NCI-H345 (cell line): ENCODE results near the gene RAB36.
"Not testable (repeated sequence)": the region's sequence is repeated elsewhere in the genome, so short reads cannot be mapped to it uniquely, and the experiment has no call there.

Experiments
- DNase-seq: peaks from one replicate; lab custom pipeline; 2025; lab: John Stamatoyannopoulos, UW

The RAB36 gene

DNA sequence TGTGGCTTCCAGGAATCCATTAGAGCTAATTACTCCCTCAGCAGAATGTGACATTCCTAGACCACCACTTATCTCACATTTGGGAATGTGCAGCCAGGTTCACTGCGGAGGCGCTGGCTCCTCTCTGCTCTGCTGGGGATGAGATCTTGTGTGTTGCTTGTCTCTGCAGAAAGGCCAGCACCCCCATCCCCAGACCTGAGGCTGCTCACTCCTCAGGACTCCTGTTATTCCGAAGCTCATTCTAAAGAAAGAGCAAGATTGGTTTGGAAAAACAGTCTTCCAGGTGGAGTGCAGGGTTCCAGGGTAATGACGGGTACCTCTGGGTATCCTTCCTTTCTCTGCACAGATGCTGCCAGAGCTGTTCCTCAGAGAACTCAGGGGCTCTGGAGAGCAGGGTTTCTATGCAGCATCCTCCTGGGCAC lies 24.3 kb upstream of the RAB36 start:
- DNase-seq: no peak

DNA sequence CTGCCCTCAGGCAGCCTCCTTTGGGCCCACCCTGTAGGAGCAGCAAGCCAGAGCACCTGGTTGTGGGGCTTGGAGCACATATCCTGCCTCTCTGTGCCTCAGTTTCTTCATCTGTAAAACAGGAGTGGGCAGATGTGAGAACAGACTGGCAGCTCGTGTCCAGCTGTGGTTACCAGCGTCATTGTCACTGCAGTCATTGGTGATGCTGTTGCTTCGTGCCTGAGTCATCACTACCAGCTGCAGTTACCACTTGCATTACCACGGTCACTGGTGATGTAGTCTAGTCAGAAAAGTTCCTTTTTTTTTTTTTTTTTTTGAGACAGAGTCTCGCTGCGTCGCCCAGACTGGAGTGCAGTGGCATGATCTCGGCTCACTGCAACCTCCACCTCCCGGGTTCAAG lies 23.9 kb upstream of the RAB36 start:
- DNase-seq: no peak

DNA sequence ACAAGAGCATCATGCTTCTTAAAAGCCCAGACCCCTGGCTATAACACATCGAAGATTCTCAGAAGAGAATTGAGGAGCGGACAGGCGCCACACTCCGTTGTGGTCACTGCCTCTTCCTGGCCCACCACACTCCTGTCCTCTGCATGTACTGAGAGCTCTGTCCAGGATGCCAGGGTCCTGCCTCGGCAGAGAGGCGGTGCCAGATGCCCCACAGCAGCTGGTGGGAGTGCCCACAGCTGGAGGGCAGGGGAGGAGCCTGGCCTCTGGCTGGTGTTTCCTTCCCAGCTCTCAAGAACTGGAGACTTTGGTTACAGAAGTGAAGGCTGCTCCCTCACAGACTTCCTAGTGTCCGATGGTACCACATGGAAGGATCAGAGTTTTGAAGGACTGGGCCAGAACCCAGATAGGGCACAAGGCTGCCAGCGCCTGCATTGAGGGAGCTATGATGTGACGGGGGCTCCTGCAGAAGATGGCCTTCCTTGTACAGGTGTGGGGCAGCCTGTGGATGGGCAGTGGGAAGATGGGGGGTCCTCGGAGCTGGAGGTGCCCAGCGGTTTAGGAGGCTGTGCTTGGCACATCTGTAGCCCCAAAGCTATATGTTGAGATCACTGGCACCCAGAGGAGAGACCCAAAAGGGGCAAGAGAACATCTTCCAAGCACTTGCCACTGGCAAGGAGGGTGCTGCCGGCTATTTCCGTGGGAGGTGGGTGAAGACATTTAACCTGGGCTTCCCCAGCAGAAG lies 22.9 kb upstream of the RAB36 start:
- no peak for DNase-seq

DNA sequence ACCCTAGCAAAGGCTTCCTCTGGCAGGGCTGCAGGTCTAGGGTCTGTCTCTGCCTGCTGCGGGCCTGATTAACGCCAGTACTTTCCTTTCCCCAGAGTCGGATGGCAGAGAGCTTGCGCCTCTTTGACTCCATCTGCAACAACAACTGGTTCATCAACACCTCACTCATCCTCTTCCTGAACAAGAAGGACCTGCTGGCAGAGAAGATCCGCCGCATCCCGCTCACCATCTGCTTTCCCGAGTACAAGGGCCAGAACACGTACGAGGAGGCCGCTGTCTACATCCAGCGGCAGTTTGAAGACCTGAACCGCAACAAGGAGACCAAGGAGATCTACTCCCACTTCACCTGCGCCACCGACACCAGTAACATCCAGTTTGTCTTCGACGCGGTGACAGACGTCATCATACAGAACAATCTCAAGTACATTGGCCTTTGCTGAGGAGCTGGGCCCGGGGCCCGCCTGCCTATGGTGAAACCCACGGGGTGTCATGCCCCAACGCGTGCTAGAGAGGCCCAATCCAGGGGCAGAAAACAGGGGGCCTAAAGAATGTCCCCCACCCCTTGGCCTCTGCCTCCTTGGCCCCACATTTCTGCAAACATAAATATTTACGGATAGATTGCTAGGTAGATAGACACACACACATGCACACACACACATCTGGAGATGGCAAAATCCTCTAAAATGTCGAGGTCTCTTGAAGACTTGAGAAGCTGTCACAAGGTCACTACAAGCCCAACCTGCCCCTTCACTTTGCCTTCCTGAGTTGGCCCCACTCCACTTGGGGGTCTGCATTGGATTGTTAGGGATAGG lies 22.1 kb upstream of the RAB36 start:
- DNase-seq: no peak

DNA sequence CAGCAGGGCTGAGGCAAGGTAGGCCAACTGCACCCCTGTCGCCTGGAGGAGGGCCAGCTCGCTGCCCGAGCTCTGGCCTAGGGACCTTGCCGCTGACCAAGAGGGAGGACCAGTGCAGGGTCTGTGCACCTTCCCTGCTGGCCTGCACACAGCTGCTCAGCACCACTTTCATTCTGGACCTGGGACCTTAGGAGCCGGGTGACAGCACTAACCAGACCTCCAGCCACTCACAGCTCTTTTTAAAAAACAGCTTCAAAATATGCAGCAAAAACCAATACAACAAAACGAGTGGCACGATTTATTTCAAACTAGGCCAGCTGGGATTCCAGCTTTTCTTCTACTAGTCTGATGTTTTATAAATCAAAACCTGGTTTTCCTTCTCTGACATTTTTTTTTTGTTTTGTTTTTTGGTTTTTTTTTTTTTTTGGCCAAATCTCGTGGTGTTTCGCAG lies 21.4 kb upstream of the RAB36 start:
- DNase-seq: no peak

DNA sequence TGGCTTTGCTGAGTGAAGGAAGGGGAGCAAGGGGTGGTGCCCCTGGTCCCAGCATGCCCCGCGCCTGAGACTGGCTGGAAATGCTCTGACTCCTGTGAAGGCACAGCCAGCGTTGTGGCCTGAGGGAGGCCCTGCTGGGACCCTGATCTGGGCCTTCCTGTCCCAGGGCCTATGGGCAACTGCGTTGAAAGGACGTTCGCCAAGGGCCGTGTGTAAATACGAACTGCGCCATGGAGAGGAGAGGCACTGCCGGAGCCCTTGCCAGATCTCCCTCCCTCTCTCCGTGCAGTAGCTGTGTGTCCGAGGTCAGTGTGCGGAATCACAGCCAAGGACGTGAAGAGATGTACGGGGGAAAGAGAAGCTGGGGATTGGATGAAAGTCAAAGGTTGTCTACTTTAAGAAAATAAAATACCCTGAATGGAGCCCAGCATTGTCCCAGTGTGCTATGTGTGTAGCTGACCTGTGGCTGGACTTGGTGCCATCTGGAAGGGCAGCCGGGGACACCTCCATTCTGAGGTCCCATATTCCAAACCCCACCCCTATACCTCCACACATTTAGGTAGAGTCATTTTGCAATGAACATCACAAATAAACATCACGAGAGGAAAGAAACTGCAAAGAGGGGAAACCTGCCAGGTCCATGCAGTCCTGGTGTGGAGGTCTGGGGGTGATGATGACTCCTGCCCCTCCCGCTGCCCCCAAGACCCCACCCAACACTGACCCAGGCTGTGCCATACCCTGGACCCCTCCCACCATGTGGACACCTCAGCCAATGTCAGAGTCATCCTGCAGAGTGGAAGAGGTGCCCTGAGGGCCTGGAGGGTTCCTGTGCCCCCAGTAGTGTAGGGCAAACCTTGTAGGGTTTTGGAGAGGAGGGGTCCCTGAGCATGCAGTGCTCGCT lies 20.4 kb upstream of the RAB36 start:
- no peak for DNase-seq

DNA sequence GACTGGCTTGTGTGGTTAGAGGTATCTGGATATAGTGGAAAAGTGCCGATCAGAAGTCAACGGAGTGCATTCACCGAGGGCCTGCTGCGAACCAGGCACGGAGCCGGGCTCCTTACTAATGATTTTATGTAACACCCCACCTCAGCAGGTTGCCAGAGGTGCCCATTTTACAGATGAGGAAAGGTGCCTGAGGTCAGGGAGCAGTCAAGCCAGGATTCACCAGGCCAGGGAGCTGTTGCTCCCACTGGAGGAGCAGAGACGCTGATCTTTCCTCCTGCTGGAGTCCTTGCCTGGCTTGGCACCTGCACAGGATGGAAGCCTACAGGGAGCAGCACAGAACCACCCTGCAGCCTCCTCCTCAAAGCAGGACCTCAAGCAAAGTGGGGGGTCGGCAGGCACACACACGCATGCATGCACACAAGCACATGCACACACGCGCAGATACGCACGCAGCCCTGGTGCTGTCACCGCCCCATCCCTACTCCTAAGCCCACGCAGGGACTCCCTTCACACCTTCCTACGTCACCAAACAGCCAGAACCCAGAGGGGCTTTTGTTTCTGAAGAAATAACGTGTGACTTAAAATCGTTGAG lies 19.7 kb upstream of the RAB36 start:
- no peak for DNase-seq

DNA sequence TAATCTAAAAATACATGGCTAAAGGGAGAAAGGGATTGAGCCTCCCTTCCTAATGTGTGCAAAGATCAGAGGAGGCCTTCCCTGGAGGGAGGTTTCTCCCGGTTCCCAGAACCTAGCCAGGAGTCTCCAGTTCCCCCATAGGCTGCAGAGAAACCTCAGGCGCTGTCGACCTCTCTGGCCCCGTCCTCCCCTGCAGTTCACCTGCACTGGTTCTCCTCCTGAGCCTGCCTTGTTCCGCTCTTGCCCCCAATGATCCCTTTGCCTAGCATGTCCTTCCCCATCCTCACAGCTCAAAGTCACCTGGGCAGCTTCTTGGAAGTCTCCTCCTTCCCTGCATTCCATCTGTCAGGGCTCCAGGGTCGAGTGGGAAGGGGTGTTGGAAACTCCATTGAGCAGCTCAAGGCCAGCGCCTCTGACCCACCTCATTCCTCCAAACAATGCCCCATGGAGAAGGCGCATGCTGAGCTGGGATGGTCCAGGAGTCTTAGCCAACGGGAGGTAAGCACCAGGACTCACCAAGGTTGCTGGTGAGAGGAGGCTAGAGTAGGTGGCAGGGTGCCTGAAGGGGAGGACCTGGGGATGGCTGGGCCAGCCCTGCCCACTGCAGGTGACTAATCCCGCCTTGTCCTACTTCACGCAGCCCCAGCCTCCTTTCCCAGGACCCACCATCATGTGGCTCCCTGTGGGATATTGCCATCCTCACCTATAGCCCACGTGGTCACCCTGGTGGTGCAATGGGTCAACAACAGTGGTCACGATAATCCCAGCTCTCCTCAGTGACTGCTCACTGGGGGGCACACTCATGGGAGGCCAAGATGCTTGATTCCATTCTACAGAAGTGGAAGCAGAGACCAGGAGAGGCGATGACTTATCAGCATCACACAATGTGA lies 18.9 kb upstream of the RAB36 start:
- no peak for DNase-seq

DNA sequence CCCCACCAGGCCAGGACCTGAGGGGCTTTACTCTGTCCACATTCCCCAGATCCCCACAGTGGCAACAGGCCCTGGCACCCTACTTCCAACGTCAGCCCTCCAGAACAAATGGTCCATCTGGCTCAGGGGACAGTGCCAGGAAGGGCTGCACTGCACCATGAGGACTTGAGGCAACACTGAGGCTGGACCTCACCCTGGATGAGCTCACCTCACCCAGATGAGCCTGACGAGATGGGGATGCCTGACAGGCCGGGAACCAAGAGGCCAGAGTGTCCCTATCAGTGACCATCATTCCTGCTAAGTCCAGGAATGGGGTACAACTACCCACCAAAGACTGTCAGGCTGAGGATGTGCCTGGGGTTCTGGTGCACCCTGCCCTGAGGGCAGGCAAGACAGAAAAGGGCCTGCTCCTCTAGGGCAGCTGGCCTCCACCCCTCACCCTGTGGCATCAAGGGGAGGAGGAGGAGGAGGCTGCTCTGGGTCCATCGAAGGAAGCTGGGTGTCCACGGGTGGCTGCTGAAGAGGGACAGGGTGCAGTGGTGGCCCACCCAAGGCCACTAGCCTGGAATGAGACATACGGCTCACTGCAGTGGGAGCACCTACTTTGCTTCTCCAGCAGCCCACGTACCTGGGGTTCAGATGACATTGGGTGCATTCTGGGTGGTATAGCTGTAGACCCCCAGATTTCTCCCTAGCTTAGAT lies 18.1 kb upstream of the RAB36 start:
- DNase-seq: no peak

DNA sequence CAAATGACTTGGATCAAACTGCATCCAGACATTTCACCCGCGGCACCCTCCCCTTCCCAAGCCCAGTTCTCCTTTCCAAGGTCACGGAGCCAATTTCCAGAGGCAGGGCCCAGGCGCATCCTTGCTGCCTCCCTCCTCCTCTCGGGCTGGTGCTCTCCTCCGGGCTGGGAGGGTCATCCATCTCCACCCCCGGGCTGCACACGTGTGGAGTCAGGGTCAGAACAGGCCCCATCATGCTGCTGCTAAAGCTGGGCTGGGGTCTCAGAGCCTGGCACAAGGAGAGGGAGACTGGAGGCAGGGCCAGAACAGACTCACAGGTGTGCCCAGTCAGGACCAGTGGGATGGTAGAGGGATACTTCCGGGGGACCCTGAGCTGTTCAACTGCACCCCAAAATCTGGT lies 17.5 kb upstream of the RAB36 start:
- DNase-seq: no peak

DNA sequence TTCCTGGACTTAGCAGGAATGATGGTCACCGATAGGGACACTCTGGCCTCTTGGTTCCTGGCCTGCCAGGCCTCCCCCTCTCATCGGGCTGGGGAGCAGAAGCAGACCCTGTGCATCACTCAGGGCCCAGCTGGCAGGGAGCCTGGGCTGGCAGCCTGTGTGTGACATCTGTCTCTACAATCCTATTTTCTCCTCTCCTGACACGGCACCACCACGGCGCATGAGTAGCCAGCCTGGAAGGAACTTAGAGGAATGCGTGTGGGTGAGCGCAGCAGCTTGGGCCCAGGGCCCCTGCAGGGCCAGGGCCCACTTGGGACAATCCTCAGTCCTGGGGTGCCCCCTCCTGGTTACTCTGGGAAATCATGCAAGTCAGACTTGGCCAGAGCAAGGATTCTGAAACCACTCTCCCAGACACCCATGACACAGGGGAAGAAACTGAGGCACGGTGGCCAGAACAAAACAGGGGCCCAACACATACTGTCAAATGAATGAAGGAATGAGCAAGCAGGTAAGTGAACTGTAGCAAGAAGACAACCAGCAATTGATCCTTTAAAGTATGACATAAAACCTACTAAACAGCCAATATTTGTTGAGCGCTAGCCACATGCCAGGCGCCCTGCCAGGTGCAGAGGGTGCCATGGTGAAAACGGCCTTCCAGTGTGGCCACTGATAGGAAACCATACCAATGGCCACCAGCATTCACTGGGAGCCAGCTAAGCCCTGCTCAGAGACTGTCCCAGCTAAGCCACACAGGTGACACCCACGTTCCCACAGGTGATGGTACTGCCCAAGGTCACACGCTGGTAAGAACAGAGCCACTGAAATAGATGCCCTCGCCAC lies 16.8 kb upstream of the RAB36 start:
- peak; percentile 42 for DNase-seq

DNA sequence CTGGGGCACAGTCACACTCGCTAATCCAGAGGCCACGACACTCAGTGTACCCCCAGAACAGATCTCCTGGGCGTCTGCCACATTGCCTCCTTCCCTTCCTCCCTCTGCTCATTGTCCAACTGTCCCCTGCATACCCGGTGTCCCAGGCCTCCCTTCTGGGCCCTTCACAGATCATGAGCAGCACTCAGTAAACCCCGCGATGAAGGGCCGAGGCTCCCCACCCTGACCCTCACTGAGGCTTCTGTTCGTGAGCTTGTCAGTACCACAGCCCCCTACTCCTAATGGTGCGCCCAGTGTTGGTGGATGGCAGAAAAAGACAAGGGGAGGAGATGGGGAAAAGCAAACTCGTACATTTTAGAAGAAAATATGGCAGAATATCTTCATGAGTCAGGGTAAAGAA lies 16.1 kb upstream of the RAB36 start:
- no peak for DNase-seq

DNA sequence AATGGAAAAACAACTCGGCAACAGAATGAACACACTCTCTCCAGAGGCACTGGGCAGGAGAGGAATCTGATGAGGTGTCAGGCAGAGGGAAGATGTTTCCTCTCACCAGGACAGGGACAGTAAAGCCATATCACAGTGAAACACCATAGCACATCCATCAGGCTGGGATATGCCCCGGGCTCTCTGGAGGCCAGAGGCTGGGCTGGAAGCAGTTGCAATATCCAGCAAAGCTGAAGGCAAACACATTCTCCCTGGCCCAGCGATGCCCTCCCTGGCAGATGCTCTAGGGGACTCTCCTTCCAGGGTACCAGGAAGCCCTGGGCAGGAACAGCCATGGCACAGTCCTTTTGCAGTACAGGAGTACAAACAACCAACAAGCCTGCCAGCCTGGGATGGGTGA lies 14.6 kb upstream of the RAB36 start:
- DNase-seq: no peak

DNA sequence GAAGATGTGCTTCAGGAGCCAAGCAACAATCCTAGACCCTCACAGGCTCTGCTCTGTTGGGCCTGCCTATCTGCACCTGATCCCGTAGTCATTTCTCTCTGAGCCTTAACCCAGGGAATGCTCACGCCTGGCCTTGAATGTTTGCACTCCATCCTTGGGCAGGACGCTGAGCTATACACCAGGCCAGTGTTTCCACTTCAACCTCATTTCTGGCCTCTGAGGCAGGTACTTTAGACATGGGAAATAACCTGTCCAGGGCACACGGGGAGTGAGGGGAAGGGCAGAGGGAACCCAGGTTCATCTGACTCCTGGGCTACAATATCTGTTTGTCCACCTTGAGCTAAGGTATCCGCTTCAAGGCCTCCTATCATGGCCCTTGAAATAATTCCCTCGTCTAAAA lies 13.3 kb upstream of the RAB36 start:
- no peak for DNase-seq

DNA sequence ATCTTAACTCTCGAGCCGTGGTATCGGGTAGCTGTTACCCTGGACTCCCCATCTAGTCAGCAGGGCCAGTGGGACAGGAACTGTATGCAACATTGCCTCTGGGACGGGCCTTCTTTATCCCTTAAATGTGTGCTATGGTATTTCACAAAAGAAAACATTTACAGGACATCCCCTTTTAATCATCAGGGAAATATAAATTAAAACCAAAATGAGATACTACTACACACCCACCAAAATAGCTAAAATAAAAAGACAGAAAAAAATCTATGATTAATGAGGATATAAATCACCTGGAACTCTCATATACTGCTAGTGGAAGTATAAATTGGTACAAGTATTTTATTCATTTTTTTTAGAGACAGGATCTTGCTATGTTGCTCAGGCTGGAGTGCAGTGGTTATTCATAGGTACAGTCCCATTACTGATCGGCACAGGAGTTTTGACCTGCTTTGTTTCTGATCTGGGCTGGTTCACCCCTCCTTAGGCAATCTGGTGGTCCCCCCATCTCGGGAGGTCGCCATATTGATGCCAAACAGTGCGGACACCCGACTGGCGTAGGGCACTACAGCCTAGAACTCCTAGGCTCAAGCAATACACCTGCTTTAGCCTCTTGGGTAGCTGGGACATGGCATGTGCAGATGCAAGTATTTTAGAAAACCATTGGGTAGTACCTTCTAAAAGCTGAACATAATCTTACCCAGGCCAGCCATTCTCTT lies 12.7 kb upstream of the RAB36 start:
- DNase-seq: no peak

DNA sequence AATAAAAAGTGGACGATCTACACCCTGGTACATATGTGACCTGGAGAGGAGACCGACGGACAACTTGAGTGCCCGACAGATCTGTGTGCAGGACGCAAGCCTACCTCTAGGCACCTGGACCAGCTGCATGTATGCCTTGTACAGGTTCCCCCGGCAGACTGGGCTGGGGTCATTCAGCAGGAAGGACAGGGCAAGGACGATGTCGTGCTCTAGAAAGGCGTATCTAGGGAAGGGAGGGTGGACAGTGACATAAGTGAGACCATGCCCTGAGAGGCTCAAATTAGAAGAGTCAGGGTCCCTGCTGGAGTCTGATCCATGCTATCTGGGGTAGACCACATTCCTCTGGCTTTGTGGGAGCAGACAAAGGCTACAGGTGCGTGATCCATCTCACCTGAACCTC lies 11.4 kb upstream of the RAB36 start:
- DNase-seq: no peak

DNA sequence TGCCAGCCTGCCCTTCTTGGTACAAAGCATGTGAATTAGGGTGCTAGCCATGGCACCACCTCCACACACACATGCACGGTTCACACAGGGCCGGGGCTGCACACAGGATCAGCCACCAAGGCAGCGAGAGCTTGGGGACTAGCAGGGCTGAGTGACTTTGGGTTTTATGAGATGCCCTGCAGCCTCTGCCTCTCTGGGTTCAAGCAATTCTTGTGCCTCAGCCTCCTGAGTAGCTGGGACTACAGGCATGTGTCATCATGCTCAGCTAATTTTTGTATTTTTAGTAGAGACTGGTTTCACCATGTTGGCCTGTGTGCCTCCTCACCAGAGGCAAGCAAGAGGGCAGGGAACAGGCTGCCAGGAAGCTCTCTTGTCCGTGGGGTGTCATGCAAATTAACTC lies 8.3 kb upstream of the RAB36 start:
- DNase-seq: not testable (repeated sequence)

DNA sequence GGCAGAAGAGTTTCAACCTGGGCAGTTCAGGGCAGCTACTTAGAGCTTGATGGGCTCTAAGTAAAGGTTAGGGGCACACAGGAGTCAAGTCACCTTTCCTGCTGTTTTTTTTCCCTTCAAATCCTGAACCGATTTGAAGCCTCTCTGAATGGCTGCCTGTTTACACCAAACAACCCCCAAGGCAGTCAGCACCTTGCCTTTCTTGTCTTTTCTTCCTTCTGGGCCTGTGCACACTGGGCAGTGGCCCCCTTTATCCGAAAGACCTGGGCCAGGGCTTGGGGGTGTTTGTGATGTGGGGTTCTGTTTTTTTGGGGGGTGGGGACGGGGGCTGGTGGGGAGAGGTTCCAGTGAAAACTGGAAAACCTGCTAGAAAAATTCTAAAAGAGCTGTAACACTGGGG lies 7.8 kb upstream of the RAB36 start:
- DNase-seq: no peak
